Transverse colon (tissue), 3 donors: ENCODE measurements around the gene FBXW9.
A peak's percentile ranks its signal among the peaks of the same experiment; 100 is the strongest.

Source experiments
- CTCF ChIP-seq, 5 experiments: fragments of 200-600 bp in 3 of 5; fragments of 450-650 bp in 2 of 5; sonication (generic) in 3 of 5; IDR thresholded peaks; 1 replicate in 2 of 5; 2 replicates in 3 of 5; pipeline ENCODE4 v1.5.1; 2016 to 2017; ENCODE audit warnings: antibody characterized with exemption in 5 of 5, inconsistent platforms in 3 of 5, mild to moderate bottlenecking in 2 of 5, moderate library complexity in 1 of 5
- POLR2A ChIP-seq: fragments of 450-650 bp; IDR thresholded peaks from one replicate; pipeline ENCODE4 v1.6.1; 2016; ENCODE audit warnings: antibody characterized with exemption, mild to moderate bottlenecking, moderate library complexity

DNA sequence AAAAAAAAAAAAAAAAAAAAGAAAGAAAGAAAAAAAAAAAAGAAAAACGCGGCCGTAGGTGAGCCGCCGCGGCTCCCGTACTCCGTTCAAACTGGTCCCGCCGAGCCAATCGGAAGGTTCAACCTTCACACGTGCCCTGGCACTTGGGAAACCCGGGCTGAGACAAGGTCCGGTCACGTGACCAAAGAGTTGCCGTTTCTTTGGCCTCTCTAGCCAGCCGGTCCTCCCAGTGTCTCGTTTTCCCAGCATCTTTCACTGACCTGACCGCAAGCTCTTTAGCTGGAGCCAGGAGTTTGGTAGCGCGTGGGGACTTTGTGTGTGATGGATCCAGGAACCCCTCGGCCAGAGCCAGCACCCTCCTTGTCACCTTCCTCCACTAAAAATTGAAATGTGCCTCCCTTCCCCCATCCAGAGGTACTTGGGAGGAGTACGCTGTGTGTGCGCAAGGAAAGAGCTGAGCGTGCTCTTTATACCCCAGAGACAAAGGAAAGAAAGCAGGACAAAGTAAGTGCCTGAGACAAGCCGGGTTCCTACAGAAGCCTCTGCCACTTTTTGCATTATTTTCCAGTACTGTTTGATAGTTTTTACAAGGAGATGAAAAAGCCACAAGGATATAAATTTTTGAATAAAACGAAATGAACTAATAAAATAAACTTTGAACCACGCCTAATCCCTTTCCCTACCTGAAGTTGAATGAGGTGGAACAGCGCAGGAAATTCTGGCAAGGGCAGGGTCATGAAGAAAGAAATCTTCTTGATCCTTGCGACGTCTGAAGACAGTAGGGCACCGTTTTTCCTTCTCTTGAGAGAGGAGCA lies 26.3 kb upstream of the FBXW9 start:
- TF ChIP-seq CTCF (IDR thresholded peaks at IDR 0.05), result no peak
- peak; percentile 30 for TF ChIP-seq POLR2A
